ENCODE results near the gene LARP6.

The LARP6 gene

DNA sequence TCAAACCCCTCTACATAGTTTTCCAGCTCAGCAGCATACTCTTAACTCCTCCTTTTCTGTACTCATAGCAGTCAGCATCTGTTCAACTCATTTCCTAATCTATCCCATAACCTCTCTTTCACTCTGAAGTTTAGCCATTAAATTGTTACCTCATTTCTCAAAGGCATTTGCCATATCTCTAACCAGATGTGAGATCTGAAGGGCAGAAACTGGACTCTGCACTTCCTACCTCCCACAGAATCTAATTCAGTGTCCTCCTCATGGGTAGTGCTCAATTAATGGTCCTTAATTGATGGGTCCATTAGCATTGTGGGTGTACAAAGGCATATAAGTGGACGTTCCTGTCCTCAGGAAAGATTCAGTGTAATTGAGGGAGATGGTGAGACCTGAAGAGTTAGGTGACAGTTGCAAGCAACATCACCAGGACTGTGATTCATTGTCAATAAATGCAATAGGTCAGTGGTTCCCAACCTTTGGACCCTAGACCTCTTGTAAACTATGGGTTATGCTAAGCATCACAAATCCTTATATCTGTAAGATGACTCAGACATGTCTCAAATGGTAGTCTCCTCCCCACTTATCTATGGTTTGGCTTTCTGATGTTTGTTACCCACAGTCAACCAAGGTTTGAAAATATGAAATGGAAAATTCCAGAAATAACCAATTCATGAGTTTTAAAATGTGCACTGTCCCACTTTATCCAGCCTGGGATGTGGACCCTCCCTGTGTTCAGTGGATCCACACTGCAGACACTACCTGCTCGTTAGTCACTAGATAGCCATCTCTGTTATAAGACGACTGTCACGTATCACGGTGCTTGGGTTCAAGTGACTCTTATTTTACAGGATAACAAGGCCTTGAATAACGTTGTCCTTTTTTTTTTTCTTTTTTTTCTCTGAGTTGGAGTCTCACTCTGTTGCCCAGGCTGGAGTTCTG lies 65.6 kb downstream of the LARP6 start:
- Histone ChIP-seq H3K36me3 (ENCODE audit: control insufficient read depth in 4 of 4, insufficient read depth in 4 of 4, low read length in 3 of 4) (no peaks in the 10 kb centered on the region), H3K9me3 (ENCODE audit: control extremely low read depth in 1 of 5, control insufficient read depth in 4 of 5, insufficient read depth in 2 of 5, low read depth in 1 of 5, low read length in 4 of 5) (no peaks in the 10 kb centered on the region), H3K27me3 (replicated peaks in 2 of 5; ENCODE audit: control insufficient read depth in 4 of 5, insufficient read depth in 5 of 5, low read length in 4 of 5) (peaks cover 0 to 12% (median 0%) of the 10 kb centered on the region in 5 experiments), H3K27ac (ENCODE audit: insufficient read depth in 1 of 2, low read depth in 1 of 2, low read length in 2 of 2, poor library complexity in 1 of 2, severe bottlenecking in 2 of 2) (no peak overlapping the region), H3K4me3 (ENCODE audit: control insufficient read depth in 1 of 7, extremely low read depth in 1 of 7, insufficient read depth in 4 of 7, low read depth in 2 of 7, low read length in 6 of 7) (no peak overlapping the region), H3K4me1 (ENCODE audit: control extremely low read depth in 1 of 4, control insufficient read depth in 4 of 4, insufficient read depth in 4 of 4, low read length in 3 of 4) (no peaks in the 10 kb centered on the region)
- POLR2A ChIA-PET = no interaction called here
- 100% methylated on average over 6 of the region's 6 CpGs for WGBS (ENCODE audit: insufficient coverage)
- CTCF ChIA-PET = no interaction called here
- DNase-seq = no peak

DNA sequence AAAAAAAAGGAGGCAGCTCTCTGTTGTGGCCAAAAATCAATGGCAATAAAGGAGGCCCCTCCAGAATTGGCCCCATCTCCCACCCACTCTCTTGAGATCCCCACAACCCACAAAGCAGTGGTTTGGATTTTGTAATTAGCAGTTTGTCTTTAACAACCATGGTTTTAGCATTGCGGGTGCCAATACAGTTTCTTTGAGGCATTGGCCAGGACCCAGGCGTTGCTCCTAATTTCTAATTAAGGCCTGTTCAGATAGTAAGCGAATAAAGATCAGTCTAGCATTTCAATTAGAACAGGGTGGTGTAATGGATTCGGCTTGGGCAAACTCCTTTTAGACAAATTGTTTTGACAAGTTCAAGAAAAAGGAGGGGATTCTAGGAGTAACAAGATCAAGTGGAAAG lies 67.0 kb downstream of the LARP6 start:
- Histone ChIP-seq H3K4me3 (ENCODE audit: control insufficient read depth in 1 of 7, extremely low read depth in 1 of 7, insufficient read depth in 4 of 7, low read depth in 2 of 7, low read length in 6 of 7) (no peak overlapping the region), H3K9me3 (ENCODE audit: control extremely low read depth in 1 of 5, control insufficient read depth in 4 of 5, insufficient read depth in 2 of 5, low read depth in 1 of 5, low read length in 4 of 5) (no peaks in the 10 kb centered on the region), H3K27ac (ENCODE audit: insufficient read depth in 1 of 2, low read depth in 1 of 2, low read length in 2 of 2, poor library complexity in 1 of 2, severe bottlenecking in 2 of 2) (no peak overlapping the region), H3K36me3 (ENCODE audit: control insufficient read depth in 4 of 4, insufficient read depth in 4 of 4, low read length in 3 of 4) (no peaks in the 10 kb centered on the region), H3K4me1 (ENCODE audit: control extremely low read depth in 1 of 4, control insufficient read depth in 4 of 4, insufficient read depth in 4 of 4, low read length in 3 of 4) (no peaks in the 10 kb centered on the region), H3K27me3 (replicated peaks in 2 of 5; ENCODE audit: control insufficient read depth in 4 of 5, insufficient read depth in 5 of 5, low read length in 4 of 5) (peaks cover 0 to 12% (median 2%) of the 10 kb centered on the region in 5 experiments)
- POLR2A ChIA-PET = no interaction called here
- DNase-seq = no peak
- WGBS (ENCODE audit: insufficient coverage) = 100% methylated on average over 4 of the region's 4 CpGs
- CTCF ChIA-PET = no interaction called here

DNA sequence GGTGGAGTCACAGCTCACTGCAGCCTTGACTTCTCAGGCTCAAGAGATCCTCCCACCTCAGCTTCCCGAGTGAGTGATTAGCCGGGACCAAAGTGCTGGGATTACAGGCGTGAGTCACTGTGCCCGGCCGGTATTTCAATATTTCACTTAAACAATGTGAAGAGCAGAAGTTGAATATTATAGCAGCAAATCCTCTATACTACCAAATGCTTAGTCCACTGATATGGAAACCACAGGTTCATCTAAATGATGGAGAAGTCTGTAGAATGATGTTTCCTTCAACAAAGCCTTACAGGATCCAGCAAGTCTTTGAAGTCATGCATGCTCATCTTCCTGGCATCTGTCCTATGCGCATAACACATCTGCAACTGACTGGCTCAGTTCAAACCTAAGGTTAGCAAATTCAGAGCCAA lies 70.3 kb downstream of the LARP6 start:
- Histone ChIP-seq H3K9me3 (ENCODE audit: control extremely low read depth in 1 of 5, control insufficient read depth in 4 of 5, insufficient read depth in 2 of 5, low read depth in 1 of 5, low read length in 4 of 5) (no peaks in the 10 kb centered on the region), H3K36me3 (ENCODE audit: control insufficient read depth in 4 of 4, insufficient read depth in 4 of 4, low read length in 3 of 4) (no peaks in the 10 kb centered on the region), H3K4me1 (ENCODE audit: control extremely low read depth in 1 of 4, control insufficient read depth in 4 of 4, insufficient read depth in 4 of 4, low read length in 3 of 4) (no peaks in the 10 kb centered on the region), H3K27me3 (replicated peaks in 2 of 5; ENCODE audit: control insufficient read depth in 4 of 5, insufficient read depth in 5 of 5, low read length in 4 of 5) (peaks cover 0 to 9% (median 2%) of the 10 kb centered on the region in 5 experiments), H3K27ac (ENCODE audit: insufficient read depth in 1 of 2, low read depth in 1 of 2, low read length in 2 of 2, poor library complexity in 1 of 2, severe bottlenecking in 2 of 2) (no peak overlapping the region), H3K4me3 (ENCODE audit: control insufficient read depth in 1 of 7, extremely low read depth in 1 of 7, insufficient read depth in 4 of 7, low read depth in 2 of 7, low read length in 6 of 7) (no peak overlapping the region)
- DNase-seq = no peak
- 100% methylated on average over 2 of the region's 6 CpGs for WGBS (ENCODE audit: insufficient coverage)
- CTCF ChIA-PET = no interaction called here
- POLR2A ChIA-PET = no interaction called here

DNA sequence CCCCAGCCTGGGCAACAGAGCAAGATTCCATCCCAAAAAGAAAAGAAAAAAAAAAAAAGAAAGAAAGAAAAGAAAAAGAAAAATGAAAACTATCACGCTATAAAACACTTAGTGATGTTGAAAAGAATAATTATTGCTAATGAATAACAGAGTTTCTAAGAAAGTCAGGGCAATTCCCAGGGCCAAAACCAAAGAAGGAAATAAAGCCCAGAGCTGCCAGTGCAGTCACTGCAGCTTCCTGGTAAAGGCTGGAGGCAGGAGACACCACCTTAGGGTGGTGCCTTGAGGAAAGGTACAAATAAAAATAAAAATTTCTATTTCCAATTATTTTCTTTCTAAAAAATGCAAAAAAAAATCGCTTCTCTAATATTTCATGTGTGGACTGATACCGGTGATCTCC lies 70.9 kb downstream of the LARP6 start:
- H3K27me3 ChIP-seq (replicated peaks in 2 of 5; ENCODE audit: control insufficient read depth in 4 of 5, insufficient read depth in 5 of 5, low read length in 4 of 5) = peaks cover 0 to 9% (median 2%) of the 10 kb centered on the region in 5 experiments
- no peaks in the 10 kb centered on the region for H3K4me1 ChIP-seq (ENCODE audit: control extremely low read depth in 1 of 4, control insufficient read depth in 4 of 4, insufficient read depth in 4 of 4, low read length in 3 of 4)
- H3K4me3 ChIP-seq (ENCODE audit: control insufficient read depth in 1 of 7, extremely low read depth in 1 of 7, insufficient read depth in 4 of 7, low read depth in 2 of 7, low read length in 6 of 7) = no peak overlapping the region
- 100% methylated on average over 1 of the region's 3 CpGs for WGBS (ENCODE audit: insufficient coverage)
- no peak overlapping the region for H3K27ac ChIP-seq (ENCODE audit: insufficient read depth in 1 of 2, low read depth in 1 of 2, low read length in 2 of 2, poor library complexity in 1 of 2, severe bottlenecking in 2 of 2)
- no peaks in the 10 kb centered on the region for H3K36me3 ChIP-seq (ENCODE audit: control insufficient read depth in 4 of 4, insufficient read depth in 4 of 4, low read length in 3 of 4)
- ChIA-PET POLR2A (no interaction called here), CTCF (no interaction called here)
- H3K9me3 ChIP-seq (ENCODE audit: control extremely low read depth in 1 of 5, control insufficient read depth in 4 of 5, insufficient read depth in 2 of 5, low read depth in 1 of 5, low read length in 4 of 5) = no peaks in the 10 kb centered on the region
- DNase-seq = no peak

DNA sequence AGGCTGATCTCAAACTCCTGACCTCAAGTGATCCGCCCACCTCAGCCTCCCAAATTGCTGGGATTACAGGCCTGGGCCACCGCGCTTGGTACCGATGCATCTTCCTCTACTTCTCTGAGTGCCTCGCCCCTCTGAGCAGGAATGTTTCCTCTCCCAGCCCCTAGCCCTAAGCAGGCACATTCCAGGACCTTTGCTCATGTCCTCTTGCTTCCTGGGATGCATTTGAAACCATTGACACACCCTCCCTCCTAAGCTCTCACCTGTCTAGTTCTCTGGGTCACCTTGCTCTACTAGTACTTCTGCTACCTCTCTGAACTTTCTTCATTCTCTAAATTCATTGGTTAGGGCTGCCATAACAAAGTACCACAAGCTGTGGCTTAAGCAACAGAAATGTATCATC lies 72.7 kb downstream of the LARP6 start:
- no peak overlapping the region for H3K27ac ChIP-seq (ENCODE audit: insufficient read depth in 1 of 2, low read depth in 1 of 2, low read length in 2 of 2, poor library complexity in 1 of 2, severe bottlenecking in 2 of 2)
- no peak for DNase-seq
- 100% methylated on average over 5 of the region's 5 CpGs for WGBS (ENCODE audit: insufficient coverage)
- no peaks in the 10 kb centered on the region for H3K36me3 ChIP-seq (ENCODE audit: control insufficient read depth in 4 of 4, insufficient read depth in 4 of 4, low read length in 3 of 4)
- ChIA-PET CTCF (no interaction called here), POLR2A (no interaction called here)
- H3K4me1 ChIP-seq (ENCODE audit: control extremely low read depth in 1 of 4, control insufficient read depth in 4 of 4, insufficient read depth in 4 of 4, low read length in 3 of 4) = no peaks in the 10 kb centered on the region
- no peaks in the 10 kb centered on the region for H3K9me3 ChIP-seq (ENCODE audit: control extremely low read depth in 1 of 5, control insufficient read depth in 4 of 5, insufficient read depth in 2 of 5, low read depth in 1 of 5, low read length in 4 of 5)
- peaks cover 0 to 8% (median 2%) of the 10 kb centered on the region in 5 experiments for H3K27me3 ChIP-seq (replicated peaks in 2 of 5; ENCODE audit: control insufficient read depth in 4 of 5, insufficient read depth in 5 of 5, low read length in 4 of 5)
- H3K4me3 ChIP-seq (ENCODE audit: control insufficient read depth in 1 of 7, extremely low read depth in 1 of 7, insufficient read depth in 4 of 7, low read depth in 2 of 7, low read length in 6 of 7) = no peak overlapping the region
